ENCODE measurements around the gene BPI. TPM values are rescaled to one million over a fixed set of nuclear protein-coding genes. Genes with fewer than 3 reads are reported as not detected.
A peak's percentile ranks its signal among the peaks of the same experiment; 100 is the strongest.

The BPI gene
- total RNA-seq, 2 donors from 2014 or later, result not detected

DNA sequence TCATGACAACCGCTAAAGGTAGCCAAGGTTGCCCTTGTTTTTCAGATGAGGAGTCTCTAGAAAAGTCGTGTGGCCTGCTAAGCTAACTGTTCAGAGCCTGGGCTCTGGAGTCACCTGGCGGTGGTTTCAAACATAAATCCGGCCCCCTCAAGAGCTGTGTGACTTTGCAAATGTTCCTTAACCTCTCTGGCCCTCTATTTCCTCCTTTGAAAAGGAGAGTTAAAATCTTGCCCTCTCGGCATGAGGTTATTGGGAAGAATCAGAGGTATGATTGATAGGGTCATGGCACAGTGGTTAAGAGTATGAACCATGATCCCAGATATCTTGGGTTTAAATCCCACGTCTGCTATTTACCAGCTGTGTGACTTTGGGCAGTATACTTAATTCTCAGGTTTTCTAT lies 36.7 kb downstream of the BPI start:
- TF ChIP-seq, protein P1, sequence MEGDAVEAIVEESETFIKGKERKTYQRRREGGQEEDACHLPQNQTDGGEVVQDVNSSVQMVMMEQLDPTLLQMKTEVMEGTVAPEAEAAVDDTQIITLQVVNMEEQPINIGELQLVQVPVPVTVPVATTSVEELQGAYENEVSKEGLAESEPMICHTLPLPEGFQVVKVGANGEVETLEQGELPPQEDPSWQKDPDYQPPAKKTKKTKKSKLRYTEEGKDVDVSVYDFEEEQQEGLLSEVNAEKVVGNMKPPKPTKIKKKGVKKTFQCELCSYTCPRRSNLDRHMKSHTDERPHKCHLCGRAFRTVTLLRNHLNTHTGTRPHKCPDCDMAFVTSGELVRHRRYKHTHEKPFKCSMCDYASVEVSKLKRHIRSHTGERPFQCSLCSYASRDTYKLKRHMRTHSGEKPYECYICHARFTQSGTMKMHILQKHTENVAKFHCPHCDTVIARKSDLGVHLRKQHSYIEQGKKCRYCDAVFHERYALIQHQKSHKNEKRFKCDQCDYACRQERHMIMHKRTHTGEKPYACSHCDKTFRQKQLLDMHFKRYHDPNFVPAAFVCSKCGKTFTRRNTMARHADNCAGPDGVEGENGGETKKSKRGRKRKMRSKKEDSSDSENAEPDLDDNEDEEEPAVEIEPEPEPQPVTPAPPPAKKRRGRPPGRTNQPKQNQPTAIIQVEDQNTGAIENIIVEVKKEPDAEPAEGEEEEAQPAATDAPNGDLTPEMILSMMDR (IDR thresholded peaks at IDR 0.05), result no peak

GRCh38 chr20:38342216-38342615 lies 38.3 kb downstream of the BPI start:
- H3K4me3 ChIP-seq, result no peak overlapping the region
- DNase-seq, result no peak
- intact Hi-C loops (cut with DNase I), result no loop called here
- no peak overlapping the region for H3K27ac ChIP-seq
- peaks cover 3% of the 10 kb centered on the region for H3K4me1 ChIP-seq
- no peak overlapping the region for H3K9ac ChIP-seq (ENCODE audit: low read depth in 2 of 2, low read length in 2 of 2)
- H3K27me3 ChIP-seq, result no peaks in the 10 kb centered on the region
- no peaks in the 10 kb centered on the region for H3K36me3 ChIP-seq
- no peaks in the 10 kb centered on the region for H3K9me3 ChIP-seq
- TF ChIP-seq, protein P1 (IDR thresholded peaks at IDR 0.05), result no peak

More for the DNA sequence above, 36.7 kb downstream of the BPI start:
- intact Hi-C loops (cut with DNase I), result no loop called here
- Histone ChIP-seq H3K4me3 (no peak overlapping the region), H3K36me3 (no peaks in the 10 kb centered on the region), H3K4me1 (peaks cover 3% of the 10 kb centered on the region), H3K27me3 (no peaks in the 10 kb centered on the region), H3K9me3 (no peaks in the 10 kb centered on the region), H3K27ac (no peak overlapping the region), H3K9ac (ENCODE audit: low read depth in 2 of 2, low read length in 2 of 2) (no peak overlapping the region)
- DNase-seq, result no peak

- peak overlapping the region; percentile 4 for H3K4me3 ChIP-seq
Observed at GRCh38 chr20:38342713-38343310, 38.9 kb downstream of the BPI start.

DNA sequence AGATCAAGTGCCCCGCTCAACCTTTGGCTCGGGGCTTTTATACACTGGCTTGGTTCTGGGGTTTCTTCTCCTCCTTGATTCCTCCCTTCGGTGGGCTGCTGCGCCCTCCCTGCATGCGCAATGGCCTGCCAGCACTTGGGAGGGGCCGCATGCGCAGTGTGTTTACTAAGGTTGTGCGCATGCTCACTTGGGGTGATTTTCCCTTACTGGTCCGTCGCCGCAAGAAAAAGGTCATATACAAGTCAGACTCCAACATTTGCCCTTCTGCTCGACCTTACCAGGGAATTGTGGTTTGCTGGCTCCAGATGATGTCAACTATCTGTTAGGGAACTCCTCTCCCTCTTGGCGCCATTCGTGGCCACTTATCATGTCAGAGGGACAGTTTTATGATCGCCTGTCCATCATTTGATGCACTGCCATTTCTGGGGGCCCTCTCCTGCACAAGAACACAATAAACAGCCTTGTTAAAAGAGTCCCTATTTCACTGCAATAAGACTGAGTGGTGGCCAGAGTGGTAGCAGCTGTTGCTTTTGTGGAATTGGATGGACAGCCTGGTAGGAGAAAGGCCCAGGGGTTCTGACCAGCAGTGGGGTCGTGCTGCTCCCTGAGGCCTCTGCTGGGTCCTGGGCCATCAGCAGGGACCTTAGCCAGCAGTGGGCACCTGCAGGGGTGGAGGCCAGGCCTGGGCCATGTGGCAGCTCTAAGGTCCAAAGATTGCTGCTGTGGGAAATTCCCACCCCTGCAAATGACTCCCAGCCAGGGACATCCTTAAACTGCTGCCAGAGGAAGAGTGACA lies 39.6 kb downstream of the BPI start:
- H3K27ac ChIP-seq, result peak overlapping the region; percentile 22

More at GRCh38 chr20:38342713-38343310, 38.9 kb downstream of the BPI start:
- no peak for DNase-seq
- intact Hi-C loops (cut with DNase I), result no loop called here
- no peak overlapping the region for H3K27ac ChIP-seq
- peak overlapping the region in 1 of 2 donors; percentile 14 for H3K9ac ChIP-seq (ENCODE audit: low read depth in 2 of 2, low read length in 2 of 2)
- TF ChIP-seq, protein P1 (IDR thresholded peaks at IDR 0.05), result no peak
- H3K27me3 ChIP-seq, result no peaks in the 10 kb centered on the region
- no peaks in the 10 kb centered on the region for H3K36me3 ChIP-seq
- H3K4me1 ChIP-seq, result peaks cover 3% of the 10 kb centered on the region
- H3K9me3 ChIP-seq, result no peaks in the 10 kb centered on the region

DNA sequence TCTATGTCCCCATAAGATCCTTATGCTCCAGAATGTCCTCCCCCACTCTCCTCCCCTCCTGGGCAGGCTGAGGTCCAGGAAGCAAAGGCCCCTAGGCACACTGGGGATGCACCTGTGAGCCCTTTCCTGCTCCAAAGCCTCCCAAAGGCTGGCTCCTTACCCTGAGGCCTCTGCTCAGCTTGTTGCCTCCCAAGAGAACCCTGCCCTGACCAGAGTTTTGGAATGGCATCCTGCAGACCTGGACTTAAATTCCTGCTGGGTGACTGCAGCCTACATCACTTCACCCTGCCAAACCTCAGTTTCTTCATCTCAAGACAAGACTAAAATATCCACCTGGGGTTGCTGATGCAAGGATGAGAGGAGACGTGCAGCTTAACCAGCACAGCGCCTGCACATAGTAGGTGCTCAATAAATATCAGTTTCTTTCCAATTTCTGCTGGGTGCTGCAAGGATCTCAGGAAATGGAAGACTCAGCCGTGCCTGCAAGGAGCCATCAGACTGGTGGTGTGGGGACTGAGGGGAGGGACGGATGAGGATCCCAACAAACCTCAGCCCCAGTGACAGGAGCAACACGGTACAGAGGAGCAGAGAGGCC lies 40.2 kb downstream of the BPI start:
- no peak for DNase-seq
- H3K9me3 ChIP-seq, result no peaks in the 10 kb centered on the region

More for the DNA sequence above, 39.6 kb downstream of the BPI start:
- peak overlapping the region; percentile 4 for H3K4me3 ChIP-seq
- peaks cover 3% of the 10 kb centered on the region for H3K4me1 ChIP-seq
- H3K9me3 ChIP-seq, result no peaks in the 10 kb centered on the region
- intact Hi-C loops (cut with DNase I), result no loop called here
- H3K9ac ChIP-seq (ENCODE audit: low read depth in 2 of 2, low read length in 2 of 2), result peak overlapping the region in 1 of 2 donors; percentile 14
- no peaks in the 10 kb centered on the region for H3K27me3 ChIP-seq
- H3K36me3 ChIP-seq, result no peaks in the 10 kb centered on the region
- DNase-seq, result peak; percentile 79
- TF ChIP-seq, protein P1 (IDR thresholded peaks at IDR 0.05), result no peak

More for the DNA sequence above, 40.2 kb downstream of the BPI start:
- Histone ChIP-seq H3K36me3 (no peaks in the 10 kb centered on the region), H3K27me3 (no peaks in the 10 kb centered on the region), H3K4me3 (no peak overlapping the region), H3K27ac (no peak overlapping the region), H3K4me1 (peaks cover 3% of the 10 kb centered on the region), H3K9ac (ENCODE audit: low read depth in 2 of 2, low read length in 2 of 2) (no peak overlapping the region)
- intact Hi-C loops (cut with DNase I), result no loop called here
- TF ChIP-seq, protein P1 (IDR thresholded peaks at IDR 0.05), result no peak

Measured in colonic mucosa (tissue), 4 donors.